ENCODE data around the gene ID1.

- TF ChIP-seq CTCF (IDR thresholded peaks at IDR 0.05) (no peak), POLR2A (IDR thresholded peaks at IDR 0.05) (no peak), EP300 (IDR thresholded peaks at IDR 0.05) (no peak)
Measured at GRCh38 chr20:31602779-31603441, 2.2 kb upstream of the ID1 start.
